HEK293T (cell line): Measurements from ENCODE around the gene FTO.
A peak's percentile ranks its signal among the peaks of the same experiment; 100 is the strongest.

Source experiments
- BHLHE40 ChIP-seq: fragments of 450-650 bp; IDR thresholded peaks from 2 replicates; pipeline ENCODE4 v1.6.1; 2016; ENCODE audit warnings: mild to moderate bottlenecking, moderate library complexity, borderline replicate concordance
- ELF4 ChIP-seq: fragments of 450-650 bp; IDR thresholded peaks from 2 replicates; pipeline ENCODE4 v1.6.1; 2017; ENCODE audit warnings: antibody characterized with exemption
- FOXA1 ChIP-seq: fragments of 450-650 bp; IDR thresholded peaks from 2 replicates; pipeline ENCODE4 v1.6.1; 2016; ENCODE audit warnings: mild to moderate bottlenecking
- FOXM1 ChIP-seq: fragments of 450-650 bp; IDR thresholded peaks from 2 replicates; pipeline ENCODE4 v1.6.1; 2017; ENCODE audit warnings: mild to moderate bottlenecking, borderline replicate concordance
- HDGF ChIP-seq: fragments of 450-650 bp; IDR thresholded peaks from 2 replicates; pipeline ENCODE4 v1.6.1; 2017; ENCODE audit warnings: antibody characterized with exemption, borderline replicate concordance
- SP1 ChIP-seq: fragments of 450-650 bp; IDR thresholded peaks from 2 replicates; pipeline ENCODE4 v1.6.1; 2017
- TF ChIP-seq, protein P1 (sequence below): fragments of 450-650 bp; IDR thresholded peaks from 2 replicates; pipeline ENCODE4 v1.6.1; 2016

- TF ChIP-seq BHLHE40 (no peak), FOXM1 (no peak), SP1 (no peak), FOXA1 (no peak), HDGF (no peak), ELF4 (no peak)
- TF ChIP-seq, protein P1, sequence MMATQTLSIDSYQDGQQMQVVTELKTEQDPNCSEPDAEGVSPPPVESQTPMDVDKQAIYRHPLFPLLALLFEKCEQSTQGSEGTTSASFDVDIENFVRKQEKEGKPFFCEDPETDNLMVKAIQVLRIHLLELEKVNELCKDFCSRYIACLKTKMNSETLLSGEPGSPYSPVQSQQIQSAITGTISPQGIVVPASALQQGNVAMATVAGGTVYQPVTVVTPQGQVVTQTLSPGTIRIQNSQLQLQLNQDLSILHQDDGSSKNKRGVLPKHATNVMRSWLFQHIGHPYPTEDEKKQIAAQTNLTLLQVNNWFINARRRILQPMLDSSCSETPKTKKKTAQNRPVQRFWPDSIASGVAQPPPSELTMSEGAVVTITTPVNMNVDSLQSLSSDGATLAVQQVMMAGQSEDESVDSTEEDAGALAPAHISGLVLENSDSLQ = peak; percentile 83
Observed at GRCh38 chr16:53947642-53948041, 243.7 kb downstream of the FTO start.
